IMR-90 (cell line): ENCODE measurements around the gene EXOC1L. TPM values are rescaled to one million over a fixed set of nuclear protein-coding genes. Genes with fewer than 3 reads are reported as not detected.
A peak's percentile ranks its signal among the peaks of the same experiment; 100 is the strongest.

ENCODE experiments used
- ATAC-seq: fragments of 200-7000 bp; cut with Tn5 transposase; 2 replicates; pipeline ENCODE4 v1.9.1; 2020; ENCODE audit warnings: low read depth, mild to moderate bottlenecking, moderate library complexity
- BruUV-seq: library from RNA; stranded (reverse); fragments of 400-500 nt; replicated peaks from 2 replicates; lab custom pipeline; 2021; lab: Mats Ljungman, UMichigan
- CTCF ChIA-PET: fragments of 300-600 bp; formaldehyde crosslinking; extraction: SDS; loops from one replicate; lab custom pipeline; 2021; ENCODE audit warnings: antibody characterized with exemption; lab: Yijun Ruan, JAX
- POLR2A ChIA-PET: fragments of 300-600 bp; sonication (Branson Sonifier 250); formaldehyde crosslinking; loops from one replicate; lab custom pipeline; 2022; ENCODE audit warnings: antibody characterized with exemption; ENCODE audit not compliant: unreplicated experiment; lab: Charles Lee
- DNase-seq: peaks from one replicate; pipeline ENCODE4 v3.0.0; 2013
- H2AFZ ChIP-seq: replicated peaks from 2 replicates; pipeline ENCODE3; 2013; ENCODE audit warnings: low read length, mild to moderate bottlenecking; ENCODE audit not compliant: poor library complexity
- H2AK5ac ChIP-seq: 2 replicates; pipeline ENCODE4 v1.6.1; 2013; ENCODE audit warnings: low read depth, low read length, inconsistent platforms
- H2AK9ac ChIP-seq: replicated peaks from 2 replicates; pipeline ENCODE3; 2013; ENCODE audit warnings: mild to moderate bottlenecking, low read depth, low read length, moderate library complexity; ENCODE audit not compliant: poor library complexity
- H2BK120ac ChIP-seq: 2 replicates; pipeline ENCODE4 v1.6.1; 2013; ENCODE audit warnings: low read depth, low read length, inconsistent platforms
- H2BK15ac ChIP-seq: 3 replicates; pipeline ENCODE4 v1.6.1; 2013; ENCODE audit warnings: low read depth, low read length, inconsistent platforms
- H2BK20ac ChIP-seq: 2 replicates; pipeline ENCODE4 v1.6.1; 2013; ENCODE audit warnings: low read depth, mild to moderate bottlenecking, inconsistent platforms, low read length, moderate library complexity
- H2BK5ac ChIP-seq: 2 replicates; pipeline ENCODE4 v1.6.1; 2013; ENCODE audit warnings: mild to moderate bottlenecking, low read depth, low read length, inconsistent platforms; ENCODE audit not compliant: poor library complexity, severe bottlenecking
- H3K14ac ChIP-seq: replicated peaks from 2 replicates; pipeline ENCODE4 v1.6.1; 2013; ENCODE audit warnings: low read depth, low read length, inconsistent platforms
- H3K18ac ChIP-seq: 2 replicates; pipeline ENCODE4 v1.6.1; 2013; ENCODE audit warnings: low read depth, low read length, control low read depth
- H3K23ac ChIP-seq: 2 replicates; pipeline ENCODE4 v1.6.1; 2013; ENCODE audit warnings: low read depth, low read length, inconsistent platforms
- H3K27ac ChIP-seq: 2 replicates; pipeline ENCODE4 v1.5.1; 2013; ENCODE audit warnings: mild to moderate bottlenecking, control low read depth, low read length; ENCODE audit not compliant: insufficient read depth
- H3K27me3 ChIP-seq: 2 replicates; pipeline ENCODE4 v1.6.1; 2013; ENCODE audit warnings: low read length; ENCODE audit not compliant: control insufficient read depth, insufficient read depth
- H3K36me3 ChIP-seq: 2 replicates; pipeline ENCODE4 v1.6.1; 2013; ENCODE audit warnings: low read length, mixed read lengths; ENCODE audit not compliant: control insufficient read depth, insufficient read depth
- H3K4ac ChIP-seq: 2 replicates; pipeline ENCODE4 v1.6.1; 2013; ENCODE audit warnings: low read depth, low read length, inconsistent platforms
- H3K4me1 ChIP-seq: 2 replicates; pipeline ENCODE4 v1.6.1; 2013; ENCODE audit warnings: low read length, mixed read lengths; ENCODE audit not compliant: control insufficient read depth, insufficient read depth
- H3K4me2 ChIP-seq: 2 replicates; pipeline ENCODE4 v1.6.1; 2013; ENCODE audit warnings: low read depth, mild to moderate bottlenecking, control low read depth, low read length, moderate library complexity
- H3K4me3 ChIP-seq: 2 replicates; pipeline ENCODE4 v1.5.1; 2013; ENCODE audit warnings: low read depth, mild to moderate bottlenecking, control low read depth, low read length, moderate library complexity; ENCODE audit not compliant: insufficient read depth
- H3K56ac ChIP-seq: 2 replicates; pipeline ENCODE4 v1.6.1; 2013; ENCODE audit warnings: low read length, inconsistent platforms; ENCODE audit not compliant: insufficient read depth; ENCODE audit errors: extremely low read depth
- H3K79me1 ChIP-seq, 2 experiments: 2 replicates each; pipeline ENCODE4 v1.6.1; 2013; ENCODE audit warnings: low read length in 2 of 2, inconsistent platforms in 1 of 2, low read depth in 1 of 2
- H3K9ac ChIP-seq: 2 replicates; pipeline ENCODE4 v1.6.1; 2013; ENCODE audit warnings: low read depth, low read length, control low read depth
- H3K9me1 ChIP-seq: 2 replicates; pipeline ENCODE4 v1.6.1; 2013; ENCODE audit warnings: low read length, inconsistent platforms; ENCODE audit not compliant: insufficient read depth
- H3K9me3 ChIP-seq: 2 replicates; pipeline ENCODE4 v1.6.1; 2013; ENCODE audit warnings: low read length; ENCODE audit not compliant: control insufficient read depth, insufficient read depth
- H4K20me1 ChIP-seq: 2 replicates; pipeline ENCODE4 v1.6.1; 2013; ENCODE audit warnings: low read length, inconsistent platforms; ENCODE audit not compliant: insufficient read depth
- H4K5ac ChIP-seq: 2 replicates; pipeline ENCODE4 v1.6.1; 2013; ENCODE audit warnings: mild to moderate bottlenecking, low read depth, low read length, control low read depth
- H4K8ac ChIP-seq, 2 experiments: 2 replicates each; pipeline ENCODE4 v1.6.1; 2013; ENCODE audit warnings: low read depth in 2 of 2, low read length in 2 of 2, control low read depth in 1 of 2, inconsistent platforms in 1 of 2
- H4K91ac ChIP-seq: 2 replicates; pipeline ENCODE4 v1.6.1; 2013; ENCODE audit warnings: low read depth, low read length, inconsistent platforms; ENCODE audit not compliant: insufficient read depth
- BHLHE40 ChIP-seq: fragments of 150-350 bp; IDR thresholded peaks from 2 replicates; pipeline ENCODE4 v1.6.1; 2016; ENCODE audit warnings: mild to moderate bottlenecking, low read depth, low read length
- FOS ChIP-seq: fragments of 150-350 bp; IDR thresholded peaks from 2 replicates; pipeline ENCODE4 v1.6.1; 2016; ENCODE audit warnings: low read depth, low read length
- MAZ ChIP-seq: IDR thresholded peaks from 2 replicates; pipeline ENCODE4 v1.6.1; 2012; ENCODE audit warnings: low read depth, mild to moderate bottlenecking, low read length, improper control_type of control experiment, moderate library complexity, borderline replicate concordance
- MXI1 ChIP-seq: IDR thresholded peaks from 2 replicates; pipeline ENCODE4 v1.6.1; 2012; ENCODE audit warnings: low read depth, mild to moderate bottlenecking, low read length, moderate library complexity, borderline replicate concordance
- POLR2A ChIP-seq: IDR thresholded peaks from 2 replicates; pipeline ENCODE4 v1.6.1; 2012; ENCODE audit warnings: mild to moderate bottlenecking, low read depth, low read length
- RCOR1 ChIP-seq: IDR thresholded peaks from 2 replicates; pipeline ENCODE4 v1.6.1; 2012; ENCODE audit warnings: mild to moderate bottlenecking, low read length, improper control_type of control experiment; ENCODE audit not compliant: insufficient replicate concordance
- USF2 ChIP-seq: fragments of 150-350 bp; IDR thresholded peaks from 2 replicates; pipeline ENCODE4 v1.6.1; 2017; ENCODE audit warnings: mild to moderate bottlenecking, antibody characterized with exemption, low read length, low read depth
- WGBS, 2 experiments: methylation state at CpG; one replicate each; pipeline versions ENCODE4 v1.1.5 to v1.1.7; 2013; ENCODE audit warnings: missing lambda C conversion rate in 2 of 2; ENCODE audit not compliant: insufficient read length in 1 of 2; ENCODE audit errors: extremely low coverage in 2 of 2; 5-methylcytosine and 5-hydroxymethylcytosine counted together
- dilution Hi-C: fragments of 300-500 bp; cut with HindIII; formaldehyde crosslinking; loops from one replicate; pipeline ENCODE4 v1.14.3; 2018; ENCODE audit warnings: low sequenced_read_pairs; ENCODE audit not compliant: unreplicated experiment
- in situ Hi-C: fragments of 300-500 bp; cut with MboI; formaldehyde crosslinking; loops from 3 replicates; pipeline ENCODE4 v1.14.3; 2019; ENCODE audit warnings: low sequenced_read_pairs, inconsistent platforms, mixed read lengths
- intact Hi-C: fragments of 100-400 bp; cut with micrococcal nuclease; formaldehyde crosslinking; loops from 2 replicates; pipeline ENCODE4 v1.10.0; 2022
- polyA plus RNA-seq, 3 experiments: library from polyadenylated mRNA; depleted of rRNA; stranded (reverse); fragments of >200 nt; gene quantifications; 2 replicates each; pipeline ENCODE4 v1.2.3, GENCODE V29; 2012; ENCODE audit warnings: low replicate concordance in 1 of 3
- total RNA-seq: library from RNA; depleted of rRNA; stranded (reverse); fragments of >200 nt; gene quantifications from 2 replicates; pipeline ENCODE4 v1.2.3, GENCODE V29; 2012

The EXOC1L gene
- total and polyA plus RNA-seq, 2 of the 4 experiments (the other 2 are of a cell fraction), result not detected

DNA sequence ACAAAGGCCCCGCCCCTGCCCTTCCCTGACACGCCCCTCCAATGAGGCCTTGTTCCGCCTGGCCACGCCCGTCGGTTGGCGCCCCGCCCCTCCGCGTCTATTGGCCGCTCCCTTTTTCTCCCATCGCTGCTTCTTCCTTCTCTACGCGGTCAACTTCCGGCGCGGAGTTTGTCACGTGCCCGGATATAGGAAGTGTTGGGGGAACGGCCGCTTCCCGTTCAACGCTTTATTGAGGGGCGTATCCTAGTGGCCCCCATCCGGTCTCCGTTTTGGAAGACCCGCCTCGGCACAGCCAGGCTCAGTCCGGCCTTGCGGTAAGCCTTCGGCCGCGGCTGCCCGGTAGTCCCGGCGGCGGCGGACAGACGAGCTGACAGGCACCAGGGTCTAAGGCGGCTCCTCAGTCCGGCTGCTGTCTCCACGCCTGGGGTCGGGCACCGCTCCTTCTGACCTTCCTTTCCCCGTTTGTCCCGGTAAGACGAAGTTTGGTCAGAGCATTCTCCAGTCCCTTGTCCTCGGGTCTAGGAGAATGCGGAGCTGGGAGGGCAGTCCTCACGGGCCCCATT is 34.0 kb downstream of the EXOC1L start, which contains the start of gene EXOC1:
Gene EXOC1 (plus strand): TSS at position 165 of the 563 bp plus-strand sequence. CDS start 4,676 bp downstream, outside the sequence.
- Histone ChIP-seq H3K23ac (peak within 1 kb of the TSS; percentile 92), H3K4me3 (peak within 1 kb of the TSS; percentile 89), H3K9me1 (no peaks in the 10 kb centered on the region), H2BK20ac (no peak within 1 kb of the TSS), H3K27me3 (0 out of 2 replicates have a peak, but pooled peaks cover 2% of the 10 kb centered on the region), H3K9me3 (no peaks in the 10 kb centered on the region), H3K4me1 (no peaks in the 10 kb centered on the region), H3K14ac (peak within 1 kb of the TSS; percentile 70), H3K4me2 (peak within 1 kb of the TSS; percentile 99), H4K5ac (peak within 1 kb of the TSS; percentile 78), H3K27ac (peak within 1 kb of the TSS; percentile 78), H3K56ac (peak within 1 kb of the TSS; percentile 91; the same call in 1 of the 2 replicates), H2BK120ac (peak within 1 kb of the TSS; percentile 10; the same call in 1 of the 2 replicates), H3K4ac (peak within 1 kb of the TSS; percentile 82), H3K36me3 (no peaks in the 10 kb centered on the region; the same call in 1 of the 2 replicates), H4K20me1 (no peaks in the 10 kb centered on the region), H3K9ac (peak within 1 kb of the TSS; percentile 95), H4K91ac (peak within 1 kb of the TSS; percentile 81), H3K79me1 (peaks cover 18 to 24% of the 10 kb centered on the region in 2 experiments), H2BK5ac (peak within 1 kb of the TSS; percentile 38), H4K8ac (peak within 1 kb of the TSS; percentile 82 to 86), H2BK15ac (no peak within 1 kb of the TSS), H3K18ac (peak within 1 kb of the TSS; percentile 37; the same call in 1 of the 2 replicates), H2AFZ (peak within 1 kb of the TSS; percentile 98), H2AK5ac (peak within 1 kb of the TSS; percentile 83; the same call in 1 of the 2 replicates), H2AK9ac (peak within 1 kb of the TSS; percentile 91)
- DNase-seq (peak; percentile 94), ATAC-seq (peak; percentile 100)
- dilution Hi-C loops (no loop called here), in situ Hi-C loops (loop anchor here (10.0 to 25.0 kb wide), 2 partner anchors 441 to 509 kb away; partner anchors contain the start of gene SRD5A3), intact Hi-C loops (loop anchor here (5.0 kb wide), 1 partner anchor 506 kb away; the partner anchor contains the start of gene SRD5A3)
- POLR2A ChIA-PET, result interaction anchor here (0.5 kb wide), 1 partner anchor 403 kb away, joined by 3 read pairs; no protein-coding TSS in a partner anchor
- no TSS peak for BruUV-seq
- CTCF ChIA-PET, result no interaction called here
- 0% methylated on average over 18 of the region's 50 CpGs; no CpG with 5 or more reads in 1 of the 2 experiments for WGBS, 2 experiments
- TF ChIP-seq FOS, result no peak
- TF ChIP-seq MAZ, result peak; percentile 16; the same call in 1 of the 2 replicates
- peak; percentile 98 for TF ChIP-seq USF2
- 0 out of 2 replicates have a peak, but pooled peaks have one; percentile 34 for TF ChIP-seq MXI1
- TF ChIP-seq BHLHE40, result peak; percentile 83
- TF ChIP-seq RCOR1, result no peak
- TF ChIP-seq POLR2A, result peak; percentile 76; the same call in 1 of the 2 replicates
